HepG2 (cell line): Measurements from ENCODE around the gene ACSS1. TPM values are rescaled to one million over a fixed set of nuclear protein-coding genes. Genes with fewer than 3 reads are reported as not detected.

Experiments
- HNF4A ChIP-seq: sonication (generic); formaldehyde crosslinking; IDR thresholded peaks from 2 replicates; pipeline ENCODE4 v1.4.0; 2020; ENCODE audit warnings: missing genetic modification reagents
- HNRNPK ChIP-seq: fragments of 200-400 bp; formaldehyde crosslinking; IDR thresholded peaks from 2 replicates; pipeline ENCODE4 v1.6.1; 2018; ENCODE audit warnings: low read length, low read depth, moderate library complexity, mild to moderate bottlenecking; ENCODE audit not compliant: poor library complexity, severe bottlenecking
- KDM5A ChIP-seq: fragments of 200-600 bp; sonication (generic); IDR thresholded peaks from 2 replicates; pipeline ENCODE4 v1.7.0; 2018; ENCODE audit warnings: antibody characterized with exemption, mild to moderate bottlenecking, low read length, borderline replicate concordance
- KLF15 ChIP-seq: sonication (generic); formaldehyde crosslinking; IDR thresholded peaks from 2 replicates; pipeline ENCODE4 v1.8.1; 2023; ENCODE audit warnings: borderline replicate concordance, mild to moderate bottlenecking, inconsistent platforms, missing genetic modification reagents, mixed read lengths
- MED8 ChIP-seq: sonication (generic); formaldehyde crosslinking; IDR thresholded peaks from 2 replicates; pipeline ENCODE4 v1.8.1; 2023; ENCODE audit warnings: mild to moderate bottlenecking, missing genetic modification reagents; ENCODE audit not compliant: insufficient replicate concordance
- MLLT10 ChIP-seq: sonication (generic); formaldehyde crosslinking; IDR thresholded peaks from 2 replicates; pipeline ENCODE4 v1.4.0; 2020; ENCODE audit warnings: missing genetic modification reagents
- MYC ChIP-seq: sonication (generic); formaldehyde crosslinking; IDR thresholded peaks from 2 replicates; pipeline ENCODE4 v1.9.0; 2021; ENCODE audit warnings: missing genetic modification reagents, borderline replicate concordance
- NFATC3 ChIP-seq: sonication (generic); formaldehyde crosslinking; IDR thresholded peaks from 2 replicates; pipeline ENCODE4 v1.5.1; 2020; ENCODE audit warnings: mild to moderate bottlenecking, missing genetic modification reagents
- PCBP2 ChIP-seq: fragments of 200-400 bp; formaldehyde crosslinking; optimal IDR thresholded peaks from 2 replicates; pipeline ENCODE3; 2018; ENCODE audit warnings: low read length, low read depth; ENCODE audit not compliant: poor library complexity, severe bottlenecking
- RFX3 ChIP-seq: IDR thresholded peaks from 2 replicates; pipeline ENCODE4 v1.6.1; 2016; ENCODE audit warnings: missing biosample characterization, missing genetic modification reagents
- SCMH1 ChIP-seq: sonication (generic); formaldehyde crosslinking; IDR thresholded peaks from 2 replicates; pipeline ENCODE4 v1.9.0; 2021; ENCODE audit warnings: missing genetic modification reagents, mild to moderate bottlenecking, borderline replicate concordance
- XBP1 ChIP-seq: sonication (generic); formaldehyde crosslinking; IDR thresholded peaks from 2 replicates; pipeline ENCODE4 v1.5.0; 2020; ENCODE audit warnings: missing genetic modification reagents
- ZNF225 ChIP-seq: sonication (generic); formaldehyde crosslinking; IDR thresholded peaks from 2 replicates; pipeline ENCODE4 v1.4.0; 2020; ENCODE audit warnings: mild to moderate bottlenecking, missing genetic modification reagents
- ZNF773 ChIP-seq: sonication (generic); formaldehyde crosslinking; IDR thresholded peaks from 2 replicates; pipeline ENCODE4 v1.4.0; 2020; ENCODE audit warnings: missing genetic modification reagents, borderline replicate concordance
- polyA plus RNA-seq, 8 experiments: library from polyadenylated mRNA; depleted of rRNA in 3 of 8; stranded (reverse) in 7 of 8; unstranded in 1 of 8; fragments of >200 nt; fragmentation: Illumina TruSeq in 4 of 8; extraction: Trizol in 4 of 8; gene quantifications; 2 replicates each; pipeline versions ENCODE4 v1.2.1 to v1.2.3, GENCODE V29; 2011 to 2016; ENCODE audit warnings: low read depth in 4 of 8, missing spikeins in 1 of 8, mixed read lengths in 1 of 8; ENCODE audit not compliant: insufficient read depth in 1 of 8
- total RNA-seq, 5 experiments: library from RNA; depleted of rRNA; stranded (reverse); fragments of >200 nt; fragmentation: Illumina TruSeq; extraction: Trizol; gene quantifications; 2 replicates each; pipeline ENCODE4 v1.2.3, GENCODE V29; 2016; ENCODE audit warnings: low read depth in 1 of 5
- TF ChIP-seq, protein P1 (sequence below): sonication (generic); formaldehyde crosslinking; IDR thresholded peaks from 2 replicates; pipeline ENCODE4 v1.5.0; 2020; ENCODE audit warnings: missing genetic modification reagents
- TF ChIP-seq, protein P2 (sequence below): sonication (generic); formaldehyde crosslinking; IDR thresholded peaks from 2 replicates; pipeline ENCODE4 v1.5.1; 2020; ENCODE audit warnings: mild to moderate bottlenecking, missing genetic modification reagents, moderate library complexity
- TF ChIP-seq, protein P3 (sequence below): IDR thresholded peaks from 2 replicates; pipeline ENCODE4 v1.6.1; 2012; ENCODE audit warnings: inconsistent platforms
- TF ChIP-seq, protein P4 (sequence below): sonication (generic); formaldehyde crosslinking; IDR thresholded peaks from 2 replicates; pipeline ENCODE4 v1.8.0; 2022; ENCODE audit warnings: mild to moderate bottlenecking, missing genetic modification reagents, borderline replicate concordance
- TF ChIP-seq, protein P5 (sequence below): sonication (generic); formaldehyde crosslinking; IDR thresholded peaks from 2 replicates; pipeline ENCODE4 v1.5.1; 2020; ENCODE audit warnings: mild to moderate bottlenecking, missing genetic modification reagents, borderline replicate concordance

The ACSS1 gene
- total and polyA plus RNA-seq, 2 of the 13 experiments (the other 11 are each of a cell fraction or from before 2014, with no cell fraction given): 15.2 to 41.6 TPM

DNA sequence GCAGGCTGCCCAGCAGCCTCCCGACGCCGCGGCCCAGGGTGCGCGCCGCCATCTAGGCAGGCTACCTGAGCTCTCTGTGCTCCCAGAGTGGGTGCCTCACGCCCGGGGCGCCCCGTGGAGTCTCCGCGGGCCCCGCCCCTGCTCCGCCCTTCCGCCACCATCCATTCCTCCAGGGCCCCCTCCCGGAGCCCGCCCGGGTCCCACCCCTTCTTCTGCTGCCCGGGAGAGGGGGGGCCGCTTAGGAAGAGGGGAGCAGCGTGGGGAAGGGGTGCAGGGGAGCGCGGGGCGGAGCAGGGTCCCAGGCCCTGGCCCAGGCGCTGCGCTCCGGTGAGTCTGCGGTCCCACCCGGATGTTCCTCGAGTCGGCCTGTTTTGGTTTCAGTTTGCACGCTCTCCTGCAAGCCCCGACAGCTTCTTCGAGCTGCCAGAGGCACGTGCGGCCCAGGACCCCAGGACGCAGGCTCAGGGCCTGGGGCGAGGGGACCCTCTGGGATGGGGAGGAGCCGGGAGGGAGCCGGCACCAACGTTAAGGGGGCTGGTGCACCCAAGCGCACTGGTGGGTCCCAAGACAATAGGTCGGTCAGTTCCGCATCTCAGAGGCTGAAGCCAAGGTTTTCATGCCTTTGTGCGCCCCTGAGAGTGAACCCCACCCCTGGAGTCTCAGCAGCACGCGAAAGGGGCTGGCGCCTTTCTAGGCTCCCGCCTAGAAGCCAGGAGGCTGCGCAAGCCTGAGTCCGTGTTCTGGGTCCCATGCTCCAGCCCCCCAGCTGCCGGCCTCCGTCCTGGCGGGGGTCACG is at the start of gene ACSS1 (continued):
- TF ChIP-seq MYC (CRISPR knock-in tag) (peak; percentile 72), HNRNPK (peak; percentile 76), NFATC3 (CRISPR knock-in tag) (no peak), MLLT10 (CRISPR knock-in tag) (0 out of 2 replicates have a peak, but pooled peaks have one; percentile 20), KLF15 (CRISPR knock-in tag) (peak; percentile 83; the same call in 1 of the 2 replicates), MED8 (peak; percentile 33), PCBP2 (no peak), RFX3 (no peak), HNF4A (CRISPR knock-in tag) (no peak), ZNF225 (CRISPR knock-in tag) (peak; percentile 34; the same call in 1 of the 2 replicates), SCMH1 (CRISPR knock-in tag) (no peak), KDM5A (no peak), XBP1 (no peak), ZNF773 (CRISPR knock-in tag) (peak; percentile 82; the same call in 1 of the 2 replicates)
- TF ChIP-seq, protein P1, sequence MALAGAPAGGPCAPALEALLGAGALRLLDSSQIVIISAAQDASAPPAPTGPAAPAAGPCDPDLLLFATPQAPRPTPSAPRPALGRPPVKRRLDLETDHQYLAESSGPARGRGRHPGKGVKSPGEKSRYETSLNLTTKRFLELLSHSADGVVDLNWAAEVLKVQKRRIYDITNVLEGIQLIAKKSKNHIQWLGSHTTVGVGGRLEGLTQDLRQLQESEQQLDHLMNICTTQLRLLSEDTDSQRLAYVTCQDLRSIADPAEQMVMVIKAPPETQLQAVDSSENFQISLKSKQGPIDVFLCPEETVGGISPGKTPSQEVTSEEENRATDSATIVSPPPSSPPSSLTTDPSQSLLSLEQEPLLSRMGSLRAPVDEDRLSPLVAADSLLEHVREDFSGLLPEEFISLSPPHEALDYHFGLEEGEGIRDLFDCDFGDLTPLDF (CRISPR knock-in tag): no peak
- TF ChIP-seq, protein P2, sequence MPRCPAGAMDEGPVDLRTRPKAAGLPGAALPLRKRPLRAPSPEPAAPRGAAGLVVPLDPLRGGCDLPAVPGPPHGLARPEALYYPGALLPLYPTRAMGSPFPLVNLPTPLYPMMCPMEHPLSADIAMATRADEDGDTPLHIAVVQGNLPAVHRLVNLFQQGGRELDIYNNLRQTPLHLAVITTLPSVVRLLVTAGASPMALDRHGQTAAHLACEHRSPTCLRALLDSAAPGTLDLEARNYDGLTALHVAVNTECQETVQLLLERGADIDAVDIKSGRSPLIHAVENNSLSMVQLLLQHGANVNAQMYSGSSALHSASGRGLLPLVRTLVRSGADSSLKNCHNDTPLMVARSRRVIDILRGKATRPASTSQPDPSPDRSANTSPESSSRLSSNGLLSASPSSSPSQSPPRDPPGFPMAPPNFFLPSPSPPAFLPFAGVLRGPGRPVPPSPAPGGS (CRISPR knock-in tag): no peak
- TF ChIP-seq, protein P3, sequence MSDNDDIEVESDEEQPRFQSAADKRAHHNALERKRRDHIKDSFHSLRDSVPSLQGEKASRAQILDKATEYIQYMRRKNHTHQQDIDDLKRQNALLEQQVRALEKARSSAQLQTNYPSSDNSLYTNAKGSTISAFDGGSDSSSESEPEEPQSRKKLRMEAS: peak; percentile 88
- TF ChIP-seq, protein P4, sequence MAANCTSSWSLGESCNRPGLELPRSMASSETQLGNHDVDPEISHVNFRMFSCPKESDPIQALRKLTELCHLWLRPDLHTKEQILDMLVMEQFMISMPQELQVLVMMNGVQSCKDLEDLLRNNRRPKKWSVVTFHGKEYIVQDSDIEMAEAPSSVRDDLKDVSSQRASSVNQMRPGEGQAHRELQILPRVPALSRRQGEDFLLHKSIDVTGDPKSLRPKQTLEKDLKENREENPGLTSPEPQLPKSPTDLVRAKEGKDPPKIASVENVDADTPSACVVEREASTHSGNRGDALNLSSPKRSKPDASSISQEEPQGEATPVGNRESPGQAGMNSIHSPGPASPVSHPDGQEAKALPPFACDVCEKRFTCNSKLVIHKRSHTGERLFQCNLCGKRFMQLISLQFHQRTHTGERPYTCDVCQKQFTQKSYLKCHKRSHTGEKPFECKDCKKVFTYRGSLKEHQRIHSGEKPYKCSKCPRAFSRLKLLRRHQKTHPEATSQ (CRISPR knock-in tag): 0 out of 2 replicates have a peak, but pooled peaks have one; percentile 27
- TF ChIP-seq, protein P5, sequence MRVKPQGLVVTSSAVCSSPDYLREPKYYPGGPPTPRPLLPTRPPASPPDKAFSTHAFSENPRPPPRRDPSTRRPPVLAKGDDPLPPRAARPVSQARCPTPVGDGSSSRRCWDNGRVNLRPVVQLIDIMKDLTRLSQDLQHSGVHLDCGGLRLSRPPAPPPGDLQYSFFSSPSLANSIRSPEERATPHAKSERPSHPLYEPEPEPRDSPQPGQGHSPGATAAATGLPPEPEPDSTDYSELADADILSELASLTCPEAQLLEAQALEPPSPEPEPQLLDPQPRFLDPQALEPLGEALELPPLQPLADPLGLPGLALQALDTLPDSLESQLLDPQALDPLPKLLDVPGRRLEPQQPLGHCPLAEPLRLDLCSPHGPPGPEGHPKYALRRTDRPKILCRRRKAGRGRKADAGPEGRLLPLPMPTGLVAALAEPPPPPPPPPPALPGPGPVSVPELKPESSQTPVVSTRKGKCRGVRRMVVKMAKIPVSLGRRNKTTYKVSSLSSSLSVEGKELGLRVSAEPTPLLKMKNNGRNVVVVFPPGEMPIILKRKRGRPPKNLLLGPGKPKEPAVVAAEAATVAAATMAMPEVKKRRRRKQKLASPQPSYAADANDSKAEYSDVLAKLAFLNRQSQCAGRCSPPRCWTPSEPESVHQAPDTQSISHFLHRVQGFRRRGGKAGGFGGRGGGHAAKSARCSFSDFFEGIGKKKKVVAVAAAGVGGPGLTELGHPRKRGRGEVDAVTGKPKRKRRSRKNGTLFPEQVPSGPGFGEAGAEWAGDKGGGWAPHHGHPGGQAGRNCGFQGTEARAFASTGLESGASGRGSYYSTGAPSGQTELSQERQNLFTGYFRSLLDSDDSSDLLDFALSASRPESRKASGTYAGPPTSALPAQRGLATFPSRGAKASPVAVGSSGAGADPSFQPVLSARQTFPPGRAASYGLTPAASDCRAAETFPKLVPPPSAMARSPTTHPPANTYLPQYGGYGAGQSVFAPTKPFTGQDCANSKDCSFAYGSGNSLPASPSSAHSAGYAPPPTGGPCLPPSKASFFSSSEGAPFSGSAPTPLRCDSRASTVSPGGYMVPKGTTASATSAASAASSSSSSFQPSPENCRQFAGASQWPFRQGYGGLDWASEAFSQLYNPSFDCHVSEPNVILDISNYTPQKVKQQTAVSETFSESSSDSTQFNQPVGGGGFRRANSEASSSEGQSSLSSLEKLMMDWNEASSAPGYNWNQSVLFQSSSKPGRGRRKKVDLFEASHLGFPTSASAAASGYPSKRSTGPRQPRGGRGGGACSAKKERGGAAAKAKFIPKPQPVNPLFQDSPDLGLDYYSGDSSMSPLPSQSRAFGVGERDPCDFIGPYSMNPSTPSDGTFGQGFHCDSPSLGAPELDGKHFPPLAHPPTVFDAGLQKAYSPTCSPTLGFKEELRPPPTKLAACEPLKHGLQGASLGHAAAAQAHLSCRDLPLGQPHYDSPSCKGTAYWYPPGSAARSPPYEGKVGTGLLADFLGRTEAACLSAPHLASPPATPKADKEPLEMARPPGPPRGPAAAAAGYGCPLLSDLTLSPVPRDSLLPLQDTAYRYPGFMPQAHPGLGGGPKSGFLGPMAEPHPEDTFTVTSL (CRISPR knock-in tag): peak; percentile 33; the same call in 1 of the 2 replicates
